SK-N-SH treated with all-trans-retinoic acid at 6 μM for 48 hours (cell line): ENCODE results near the gene VEZF1.

Experiments used
- ATAC-seq: fragments of 200-7000 bp; cut with Tn5 transposase; 3 replicates; pipeline ENCODE4 v1.9.1; 2020; ENCODE audit warnings: mild to moderate bottlenecking, moderate library complexity
- ARNTL ChIP-seq: fragments of 450-650 bp; formaldehyde crosslinking; IDR thresholded peaks from 2 replicates; pipeline ENCODE4 v1.5.0; 2020; ENCODE audit warnings: low read depth, mild to moderate bottlenecking, moderate library complexity, borderline replicate concordance
- CSDC2 ChIP-seq: fragments of 250-450 bp; sonication (Bioruptor Pico); IDR thresholded peaks from 2 replicates; pipeline ENCODE4 v1.5.0; 2020; ENCODE audit warnings: mild to moderate bottlenecking, moderate library complexity
- ESRRG ChIP-seq: fragments of 250-450 bp; sonication (Bioruptor Pico); IDR thresholded peaks from 2 replicates; pipeline ENCODE4 v1.6.1; 2021; ENCODE audit warnings: mild to moderate bottlenecking
- GLIS3 ChIP-seq: fragments of 250-450 bp; sonication (Bioruptor Pico); IDR thresholded peaks from 2 replicates; pipeline ENCODE4 v1.5.0; 2020; ENCODE audit warnings: mild to moderate bottlenecking, moderate library complexity
- ISL1 ChIP-seq: fragments of 250-450 bp; sonication (Bioruptor Pico); IDR thresholded peaks from 2 replicates; pipeline ENCODE4 v2.1.2; 2022; ENCODE audit warnings: mild to moderate bottlenecking, moderate library complexity
- OSR1 ChIP-seq: fragments of 250-450 bp; sonication (Bioruptor Pico); IDR thresholded peaks from 2 replicates; pipeline ENCODE4 v1.8.0; 2022; ENCODE audit warnings: moderate library complexity, mild to moderate bottlenecking, inconsistent platforms
- RARB ChIP-seq: fragments of 250-450 bp; sonication (Bioruptor Pico); IDR thresholded peaks from 2 replicates; pipeline ENCODE4 v1.8.0; 2021; ENCODE audit warnings: mild to moderate bottlenecking, moderate library complexity
- TCF4 ChIP-seq: fragments of 250-450 bp; sonication (Bioruptor Pico); IDR thresholded peaks from 2 replicates; pipeline ENCODE4 v1.8.0; 2021; ENCODE audit warnings: mild to moderate bottlenecking, moderate library complexity, borderline replicate concordance
- TOX ChIP-seq: fragments of 250-450 bp; sonication (Bioruptor Pico); IDR thresholded peaks from 2 replicates; pipeline ENCODE4 v1.8.0; 2021; ENCODE audit warnings: mild to moderate bottlenecking, moderate library complexity, borderline replicate concordance
- ZC3H10 ChIP-seq: fragments of 250-450 bp; sonication (Bioruptor Pico); IDR thresholded peaks from 2 replicates; pipeline ENCODE4 v1.5.1; 2021; ENCODE audit warnings: mild to moderate bottlenecking, moderate library complexity
- ZFP3 ChIP-seq: fragments of 250-450 bp; sonication (Bioruptor Pico); IDR thresholded peaks from 2 replicates; pipeline ENCODE4 v1.5.0; 2020; ENCODE audit warnings: mild to moderate bottlenecking, moderate library complexity
- ZFP30 ChIP-seq: fragments of 450-650 bp; formaldehyde crosslinking; IDR thresholded peaks from 2 replicates; pipeline ENCODE4 v1.5.0; 2022; ENCODE audit warnings: mild to moderate bottlenecking, moderate library complexity
- ZNF565 ChIP-seq: fragments of 450-650 bp; formaldehyde crosslinking; conservative IDR thresholded peaks from 2 replicates; pipeline ENCODE4 v1.5.0; 2020; ENCODE audit warnings: low read depth, mild to moderate bottlenecking, moderate library complexity
- ZNF70 ChIP-seq: fragments of 450-650 bp; formaldehyde crosslinking; IDR thresholded peaks from 2 replicates; pipeline ENCODE4 v1.5.0; 2020; ENCODE audit warnings: mild to moderate bottlenecking, moderate library complexity
- ZNF8 ChIP-seq: fragments of 450-650 bp; formaldehyde crosslinking; IDR thresholded peaks from 2 replicates; pipeline ENCODE4 v1.5.0; 2020; ENCODE audit warnings: mild to moderate bottlenecking, moderate library complexity
- TF ChIP-seq, protein P1 (sequence below): fragments of 250-450 bp; sonication (Bioruptor Pico); IDR thresholded peaks from 2 replicates; pipeline ENCODE4 v1.5.1; 2021; ENCODE audit warnings: mild to moderate bottlenecking, moderate library complexity
- TF ChIP-seq, protein P2 (sequence below): fragments of 250-450 bp; sonication (Bioruptor Pico); IDR thresholded peaks from 2 replicates; pipeline ENCODE4 v1.5.0; 2020; ENCODE audit warnings: mild to moderate bottlenecking, moderate library complexity
- TF ChIP-seq, protein P3 (sequence below): fragments of 250-450 bp; sonication (Bioruptor Pico); IDR thresholded peaks from 2 replicates; pipeline ENCODE4 v1.8.0; 2020; ENCODE audit warnings: mild to moderate bottlenecking, moderate library complexity, borderline replicate concordance
- TF ChIP-seq, protein P4 (sequence below): fragments of 250-450 bp; sonication (Bioruptor Pico); IDR thresholded peaks from 2 replicates; pipeline ENCODE4 v1.8.0; 2021; ENCODE audit warnings: low read depth, mild to moderate bottlenecking, moderate library complexity, borderline replicate concordance

VEZF1 gene

DNA sequence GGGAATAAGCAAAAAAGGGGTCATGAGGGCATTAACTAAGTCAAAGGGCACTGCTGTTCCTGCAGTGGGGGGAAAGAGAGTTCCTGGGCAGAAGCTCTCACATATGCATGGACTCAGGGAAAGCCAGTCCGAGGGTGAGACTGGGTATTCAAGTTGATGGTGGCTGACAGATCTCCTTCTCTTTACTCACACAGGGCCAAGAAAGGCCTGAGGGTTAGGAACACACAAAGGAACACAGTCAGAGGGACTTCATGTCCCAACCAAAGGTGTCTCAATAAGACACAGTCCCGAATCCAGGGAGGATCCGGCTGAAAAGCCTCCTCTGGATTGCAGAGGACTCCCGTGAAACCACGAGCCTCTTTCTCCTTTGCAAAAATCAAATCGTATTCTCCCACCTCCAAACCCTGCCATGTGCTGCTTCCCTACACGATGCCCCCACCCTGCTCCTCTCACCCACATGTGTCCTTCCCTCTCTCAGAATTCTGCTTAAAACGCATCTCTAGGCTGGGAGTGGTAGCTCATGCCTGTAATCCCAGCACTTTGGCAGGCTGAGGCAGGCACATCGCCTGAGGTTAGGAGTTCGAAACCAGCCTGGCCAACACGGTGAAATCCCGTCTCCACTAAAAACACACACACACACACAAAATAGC lies 56.4 kb downstream of the VEZF1 start:
- no peak for TF ChIP-seq OSR1 (CRISPR knock-in tag)
- no peak for TF ChIP-seq ESRRG
- TF ChIP-seq, protein P1, sequence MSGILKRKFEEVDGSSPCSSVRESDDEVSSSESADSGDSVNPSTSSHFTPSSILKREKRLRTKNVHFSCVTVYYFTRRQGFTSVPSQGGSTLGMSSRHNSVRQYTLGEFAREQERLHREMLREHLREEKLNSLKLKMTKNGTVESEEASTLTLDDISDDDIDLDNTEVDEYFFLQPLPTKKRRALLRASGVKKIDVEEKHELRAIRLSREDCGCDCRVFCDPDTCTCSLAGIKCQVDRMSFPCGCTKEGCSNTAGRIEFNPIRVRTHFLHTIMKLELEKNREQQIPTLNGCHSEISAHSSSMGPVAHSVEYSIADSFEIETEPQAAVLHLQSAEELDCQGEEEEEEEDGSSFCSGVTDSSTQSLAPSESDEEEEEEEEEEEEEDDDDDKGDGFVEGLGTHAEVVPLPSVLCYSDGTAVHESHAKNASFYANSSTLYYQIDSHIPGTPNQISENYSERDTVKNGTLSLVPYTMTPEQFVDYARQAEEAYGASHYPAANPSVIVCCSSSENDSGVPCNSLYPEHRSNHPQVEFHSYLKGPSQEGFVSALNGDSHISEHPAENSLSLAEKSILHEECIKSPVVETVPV (CRISPR knock-in tag): no peak
- no peak for TF ChIP-seq ZFP30 (CRISPR knock-in tag)
- ATAC-seq: no peak

DNA sequence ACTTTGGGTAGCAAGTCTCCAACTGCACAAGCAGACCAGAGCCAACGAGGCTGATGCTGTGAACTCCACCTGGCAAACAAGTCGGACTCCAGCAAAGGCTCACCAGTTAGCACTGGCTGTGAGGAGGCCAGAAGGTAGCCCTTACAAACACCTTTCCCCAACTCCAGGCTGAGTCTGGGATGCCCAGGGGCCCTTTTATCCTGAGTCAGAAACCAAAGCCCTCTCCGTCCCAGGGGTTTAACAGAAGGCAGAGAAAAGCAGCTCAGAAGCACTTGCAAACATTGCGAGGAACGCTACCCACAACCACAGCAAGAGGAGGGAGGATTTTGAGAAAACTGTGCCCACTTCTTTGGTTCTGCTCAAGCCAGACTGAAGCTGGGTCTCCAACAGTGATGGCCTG lies 57.8 kb downstream of the VEZF1 start:
- ATAC-seq: no peak
- TF ChIP-seq, protein P2, sequence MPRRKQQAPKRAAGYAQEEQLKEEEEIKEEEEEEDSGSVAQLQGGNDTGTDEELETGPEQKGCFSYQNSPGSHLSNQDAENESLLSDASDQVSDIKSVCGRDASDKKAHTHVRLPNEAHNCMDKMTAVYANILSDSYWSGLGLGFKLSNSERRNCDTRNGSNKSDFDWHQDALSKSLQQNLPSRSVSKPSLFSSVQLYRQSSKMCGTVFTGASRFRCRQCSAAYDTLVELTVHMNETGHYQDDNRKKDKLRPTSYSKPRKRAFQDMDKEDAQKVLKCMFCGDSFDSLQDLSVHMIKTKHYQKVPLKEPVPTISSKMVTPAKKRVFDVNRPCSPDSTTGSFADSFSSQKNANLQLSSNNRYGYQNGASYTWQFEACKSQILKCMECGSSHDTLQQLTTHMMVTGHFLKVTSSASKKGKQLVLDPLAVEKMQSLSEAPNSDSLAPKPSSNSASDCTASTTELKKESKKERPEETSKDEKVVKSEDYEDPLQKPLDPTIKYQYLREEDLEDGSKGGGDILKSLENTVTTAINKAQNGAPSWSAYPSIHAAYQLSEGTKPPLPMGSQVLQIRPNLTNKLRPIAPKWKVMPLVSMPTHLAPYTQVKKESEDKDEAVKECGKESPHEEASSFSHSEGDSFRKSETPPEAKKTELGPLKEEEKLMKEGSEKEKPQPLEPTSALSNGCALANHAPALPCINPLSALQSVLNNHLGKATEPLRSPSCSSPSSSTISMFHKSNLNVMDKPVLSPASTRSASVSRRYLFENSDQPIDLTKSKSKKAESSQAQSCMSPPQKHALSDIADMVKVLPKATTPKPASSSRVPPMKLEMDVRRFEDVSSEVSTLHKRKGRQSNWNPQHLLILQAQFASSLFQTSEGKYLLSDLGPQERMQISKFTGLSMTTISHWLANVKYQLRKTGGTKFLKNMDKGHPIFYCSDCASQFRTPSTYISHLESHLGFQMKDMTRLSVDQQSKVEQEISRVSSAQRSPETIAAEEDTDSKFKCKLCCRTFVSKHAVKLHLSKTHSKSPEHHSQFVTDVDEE: no peak
- TF ChIP-seq, protein P3, sequence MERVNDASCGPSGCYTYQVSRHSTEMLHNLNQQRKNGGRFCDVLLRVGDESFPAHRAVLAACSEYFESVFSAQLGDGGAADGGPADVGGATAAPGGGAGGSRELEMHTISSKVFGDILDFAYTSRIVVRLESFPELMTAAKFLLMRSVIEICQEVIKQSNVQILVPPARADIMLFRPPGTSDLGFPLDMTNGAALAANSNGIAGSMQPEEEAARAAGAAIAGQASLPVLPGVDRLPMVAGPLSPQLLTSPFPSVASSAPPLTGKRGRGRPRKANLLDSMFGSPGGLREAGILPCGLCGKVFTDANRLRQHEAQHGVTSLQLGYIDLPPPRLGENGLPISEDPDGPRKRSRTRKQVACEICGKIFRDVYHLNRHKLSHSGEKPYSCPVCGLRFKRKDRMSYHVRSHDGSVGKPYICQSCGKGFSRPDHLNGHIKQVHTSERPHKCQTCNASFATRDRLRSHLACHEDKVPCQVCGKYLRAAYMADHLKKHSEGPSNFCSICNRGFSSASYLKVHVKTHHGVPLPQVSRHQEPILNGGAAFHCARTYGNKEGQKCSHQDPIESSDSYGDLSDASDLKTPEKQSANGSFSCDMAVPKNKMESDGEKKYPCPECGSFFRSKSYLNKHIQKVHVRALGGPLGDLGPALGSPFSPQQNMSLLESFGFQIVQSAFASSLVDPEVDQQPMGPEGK (CRISPR knock-in tag): no peak
- no peak for TF ChIP-seq ZNF70 (CRISPR knock-in tag)
- no peak for TF ChIP-seq ISL1 (CRISPR knock-in tag)
- TF ChIP-seq OSR1 (CRISPR knock-in tag): no peak
- TF ChIP-seq ZC3H10 (CRISPR knock-in tag): no peak
- no peak for TF ChIP-seq ZFP3 (CRISPR knock-in tag)
- no peak for TF ChIP-seq GLIS3
- TF ChIP-seq, protein P1 (CRISPR knock-in tag): no peak
- TF ChIP-seq, protein P4, sequence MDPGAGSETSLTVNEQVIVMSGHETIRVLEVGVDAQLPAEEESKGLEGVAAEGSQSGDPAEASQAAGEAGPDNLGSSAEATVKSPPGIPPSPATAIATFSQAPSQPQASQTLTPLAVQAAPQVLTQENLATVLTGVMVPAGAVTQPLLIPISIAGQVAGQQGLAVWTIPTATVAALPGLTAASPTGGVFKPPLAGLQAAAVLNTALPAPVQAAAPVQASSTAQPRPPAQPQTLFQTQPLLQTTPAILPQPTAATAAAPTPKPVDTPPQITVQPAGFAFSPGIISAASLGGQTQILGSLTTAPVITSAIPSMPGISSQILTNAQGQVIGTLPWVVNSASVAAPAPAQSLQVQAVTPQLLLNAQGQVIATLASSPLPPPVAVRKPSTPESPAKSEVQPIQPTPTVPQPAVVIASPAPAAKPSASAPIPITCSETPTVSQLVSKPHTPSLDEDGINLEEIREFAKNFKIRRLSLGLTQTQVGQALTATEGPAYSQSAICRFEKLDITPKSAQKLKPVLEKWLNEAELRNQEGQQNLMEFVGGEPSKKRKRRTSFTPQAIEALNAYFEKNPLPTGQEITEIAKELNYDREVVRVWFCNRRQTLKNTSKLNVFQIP: no peak
- TF ChIP-seq TCF4: no peak

DNA sequence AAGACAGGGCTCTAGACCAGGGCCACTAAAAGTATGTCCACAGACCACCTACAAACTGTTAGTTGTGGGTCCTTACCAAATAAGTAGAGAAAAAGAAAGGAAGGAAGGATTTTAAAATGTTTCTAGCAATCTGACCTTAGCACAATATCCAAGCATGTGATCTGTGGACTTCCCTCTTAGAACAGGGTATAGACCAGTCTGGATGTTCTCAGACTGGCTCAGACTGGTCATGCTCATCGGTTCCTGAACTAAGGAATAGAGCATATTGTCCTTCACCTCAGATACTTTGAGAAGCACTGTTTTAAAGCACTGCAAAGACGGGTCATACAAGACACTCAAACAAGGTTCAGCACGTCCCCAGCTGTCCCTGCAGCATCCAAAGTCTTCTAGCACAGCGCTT lies 58.7 kb downstream of the VEZF1 start:
- TF ChIP-seq, protein P4: no peak
- ATAC-seq: no peak

DNA sequence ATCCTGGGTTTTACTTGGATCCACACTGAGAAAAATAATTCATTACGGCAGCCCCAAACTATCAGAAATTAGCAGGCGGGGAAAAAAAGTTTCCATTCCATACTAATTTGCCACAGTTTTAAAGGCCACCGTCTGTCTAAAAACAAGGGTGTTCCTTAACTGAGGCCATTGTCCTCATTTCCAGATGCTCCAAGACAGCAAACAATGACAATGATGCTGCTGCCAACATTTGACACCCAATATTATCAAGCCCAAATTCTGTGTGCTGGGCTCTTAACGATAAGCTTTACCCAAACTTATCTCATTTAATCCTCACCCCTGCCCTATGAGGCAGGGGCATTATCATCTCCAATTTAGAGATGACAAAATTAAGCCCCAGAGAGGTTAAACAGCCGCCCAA lies 59.1 kb downstream of the VEZF1 start:
- no peak for ATAC-seq
- no peak for TF ChIP-seq ESRRG
- no peak for TF ChIP-seq ARNTL (CRISPR knock-in tag)
- no peak for TF ChIP-seq CSDC2 (CRISPR knock-in tag)
- TF ChIP-seq ZNF8 (CRISPR knock-in tag): no peak
- TF ChIP-seq RARB (CRISPR knock-in tag): no peak
- no peak for TF ChIP-seq ZNF565
- no peak for TF ChIP-seq OSR1 (CRISPR knock-in tag)
- TF ChIP-seq, protein P3 (CRISPR knock-in tag): no peak
- TF ChIP-seq TOX: no peak
- TF ChIP-seq, protein P2: no peak
- TF ChIP-seq TCF4: no peak
- TF ChIP-seq ZFP3 (CRISPR knock-in tag): no peak
